Sigmoid colon (tissue), 4 donors: ENCODE results near the gene GLIPR1L1.

Experiments used
- CTCF ChIP-seq, 4 experiments: fragments of 450-650 bp in 3 of 4; fragments of 200-600 bp in 1 of 4; IDR thresholded peaks; one replicate each; pipeline ENCODE4 v1.5.1; 2016 to 2019; ENCODE audit warnings: antibody characterized with exemption in 4 of 4, mild to moderate bottlenecking in 3 of 4, moderate library complexity in 2 of 4
- POLR2AphosphoS5 ChIP-seq, 4 donors: sonication (generic); formaldehyde crosslinking; IDR thresholded peaks; one replicate each; pipeline ENCODE4 v1.6.1; 2017; ENCODE audit warnings: antibody characterized with exemption in 4 of 4

- TF ChIP-seq CTCF (IDR thresholded peaks at IDR 0.05) (no peak), POLR2AphosphoS5 (IDR thresholded peaks at IDR 0.05) (no peak)
Observed at GRCh38 chr12:75409830-75410229, 75.4 kb downstream of the GLIPR1L1 start.
